B cell (primary cell): ENCODE measurements around the gene CCDC54.

Source experiments
- CTCF ChIP-seq: fragments of 200-600 bp; IDR thresholded peaks from one replicate; pipeline ENCODE4 v1.8.0; 2022; ENCODE audit warnings: antibody characterized with exemption, mild to moderate bottlenecking
- EZH2 ChIP-seq: IDR thresholded peaks from 2 replicates; pipeline ENCODE4 v1.6.1; 2012; ENCODE audit warnings: borderline replicate concordance, low read depth, mild to moderate bottlenecking, moderate library complexity, low read length; ENCODE audit not compliant: insufficient read depth, poor library complexity, severe bottlenecking

GRCh38 chr3:107426223-107426622 is 49.0 kb downstream of the CCDC54 start:
- TF ChIP-seq CTCF: no peak
- TF ChIP-seq EZH2: no peak
